HepG2 (cell line): ENCODE measurements around the gene ERVMER34-1. TPM values are rescaled to one million over a fixed set of nuclear protein-coding genes. Genes with fewer than 3 reads are reported as not detected.
A peak's percentile ranks its signal among the peaks of the same experiment; 100 is the strongest.

Experiments
- AKNA ChIP-seq: sonication (generic); formaldehyde crosslinking; IDR thresholded peaks from 2 replicates; pipeline ENCODE4 v1.4.0; 2020; ENCODE audit warnings: missing genetic modification reagents, borderline replicate concordance
- ATF4 ChIP-seq, 2 experiments: fragments of 450-650 bp in 1 of 2; sonication (generic) in 1 of 2; formaldehyde crosslinking; IDR thresholded peaks; 2 replicates each; pipeline versions ENCODE4 v1.5.0 to v1.8.0; 2020 to 2022; ENCODE audit warnings: mild to moderate bottlenecking in 1 of 2, missing genetic modification reagents in 1 of 2
- HNRNPLL ChIP-seq: fragments of 200-400 bp; formaldehyde crosslinking; IDR thresholded peaks from 2 replicates; pipeline ENCODE4 v1.6.1; 2017; ENCODE audit warnings: mild to moderate bottlenecking, low read depth, low read length; ENCODE audit not compliant: poor library complexity, severe bottlenecking
- MAF1 ChIP-seq: sonication (generic); formaldehyde crosslinking; IDR thresholded peaks from 2 replicates; pipeline ENCODE4 v1.5.0; 2020; ENCODE audit warnings: missing genetic modification reagents, borderline replicate concordance
- MAFG ChIP-seq: sonication (generic); formaldehyde crosslinking; IDR thresholded peaks from 2 replicates; pipeline ENCODE4 v1.5.1; 2020; ENCODE audit warnings: mild to moderate bottlenecking, missing genetic modification reagents
- MTA3 ChIP-seq: sonication (generic); formaldehyde crosslinking; IDR thresholded peaks from 2 replicates; pipeline ENCODE4 v1.4.0; 2020; ENCODE audit warnings: missing genetic modification reagents
- NR2F6 ChIP-seq, 2 experiments: IDR thresholded peaks; 2 replicates each; pipeline ENCODE4 v1.6.1; 2016; ENCODE audit warnings: antibody characterized with exemption in 1 of 2, mild to moderate bottlenecking in 1 of 2
- RARG ChIP-seq: sonication (generic); formaldehyde crosslinking; IDR thresholded peaks from 2 replicates; pipeline ENCODE4 v1.4.0; 2020; ENCODE audit warnings: low read depth, mild to moderate bottlenecking, missing genetic modification reagents
- RCOR2 ChIP-seq: IDR thresholded peaks from 2 replicates; pipeline ENCODE4 v1.6.1; 2016; ENCODE audit warnings: missing biosample characterization, missing genetic modification reagents
- SNAI1 ChIP-seq: sonication (generic); formaldehyde crosslinking; IDR thresholded peaks from 2 replicates; pipeline ENCODE4 v1.5.0; 2020; ENCODE audit warnings: mild to moderate bottlenecking, missing genetic modification reagents, borderline replicate concordance
- YEATS4 ChIP-seq: sonication (generic); formaldehyde crosslinking; IDR thresholded peaks from 2 replicates; pipeline ENCODE4 v1.4.0; 2020; ENCODE audit warnings: missing genetic modification reagents, borderline replicate concordance
- ZMAT3 ChIP-seq: sonication (generic); formaldehyde crosslinking; conservative IDR thresholded peaks from 2 replicates; pipeline ENCODE4 v1.7.0; 2021; ENCODE audit warnings: missing genetic modification reagents
- ZNF569 ChIP-seq: sonication (generic); formaldehyde crosslinking; IDR thresholded peaks from 2 replicates; pipeline ENCODE4 v1.5.0; 2020; ENCODE audit warnings: mild to moderate bottlenecking, missing genetic modification reagents, moderate library complexity, borderline replicate concordance
- ZNF605 ChIP-seq: sonication (generic); formaldehyde crosslinking; IDR thresholded peaks from 2 replicates; pipeline ENCODE4 v1.8.0; 2022; ENCODE audit warnings: mild to moderate bottlenecking, missing genetic modification reagents
- ZNF607 ChIP-seq: sonication (generic); formaldehyde crosslinking; IDR thresholded peaks from 2 replicates; pipeline ENCODE4 v1.5.1; 2020; ENCODE audit warnings: missing genetic modification reagents, mild to moderate bottlenecking, borderline replicate concordance
- ZNF737 ChIP-seq: sonication (generic); formaldehyde crosslinking; IDR thresholded peaks from 2 replicates; pipeline ENCODE4 v1.5.0; 2020; ENCODE audit warnings: missing genetic modification reagents, mild to moderate bottlenecking, borderline replicate concordance
- ZNF782 ChIP-seq: sonication (generic); formaldehyde crosslinking; IDR thresholded peaks from 2 replicates; pipeline ENCODE4 v1.4.0; 2020; ENCODE audit warnings: missing genetic modification reagents, mild to moderate bottlenecking, borderline replicate concordance
- ZSCAN20 ChIP-seq: sonication (generic); formaldehyde crosslinking; IDR thresholded peaks from 2 replicates; pipeline ENCODE4 v1.4.0; 2020; ENCODE audit warnings: missing genetic modification reagents, mild to moderate bottlenecking, borderline replicate concordance
- polyA plus RNA-seq, 8 experiments: library from polyadenylated mRNA; depleted of rRNA in 3 of 8; stranded (reverse) in 7 of 8; unstranded in 1 of 8; fragments of >200 nt; fragmentation: Illumina TruSeq in 4 of 8; extraction: Trizol in 4 of 8; gene quantifications; 2 replicates each; pipeline versions ENCODE4 v1.2.1 to v1.2.3, GENCODE V29; 2011 to 2016; ENCODE audit warnings: low read depth in 4 of 8, missing spikeins in 1 of 8, mixed read lengths in 1 of 8; ENCODE audit not compliant: insufficient read depth in 1 of 8
- total RNA-seq, 5 experiments: library from RNA; depleted of rRNA; stranded (reverse); fragments of >200 nt; fragmentation: Illumina TruSeq; extraction: Trizol; gene quantifications; 2 replicates each; pipeline ENCODE4 v1.2.3, GENCODE V29; 2016; ENCODE audit warnings: low read depth in 1 of 5
- TF ChIP-seq, protein P1 (sequence below): IDR thresholded peaks from 2 replicates; pipeline ENCODE4 v1.6.1; 2018; ENCODE audit warnings: missing genetic modification reagents

Gene ERVMER34-1
- total and polyA plus RNA-seq, 2 of the 13 experiments (the other 11 are each of a cell fraction or from before 2014, with no cell fraction given) = 0.04 to 0.35 TPM

- no peak for TF ChIP-seq MAF1 (CRISPR knock-in tag)
- no peak for TF ChIP-seq RCOR2
- TF ChIP-seq ZMAT3 (CRISPR knock-in tag) = no peak
- no peak for TF ChIP-seq ZNF782 (CRISPR knock-in tag)
- TF ChIP-seq MTA3 (CRISPR knock-in tag) = no peak
- TF ChIP-seq ATF4 (CRISPR knock-in tag; IDR thresholded peaks at IDR 0.05) = 0 out of 4 replicates have a peak, but pooled peaks of 1 of the 2 experiments have one; percentile 6
- no peak for TF ChIP-seq ZNF737 (CRISPR knock-in tag)
- no peak for TF ChIP-seq ZNF569
- TF ChIP-seq, protein P1, sequence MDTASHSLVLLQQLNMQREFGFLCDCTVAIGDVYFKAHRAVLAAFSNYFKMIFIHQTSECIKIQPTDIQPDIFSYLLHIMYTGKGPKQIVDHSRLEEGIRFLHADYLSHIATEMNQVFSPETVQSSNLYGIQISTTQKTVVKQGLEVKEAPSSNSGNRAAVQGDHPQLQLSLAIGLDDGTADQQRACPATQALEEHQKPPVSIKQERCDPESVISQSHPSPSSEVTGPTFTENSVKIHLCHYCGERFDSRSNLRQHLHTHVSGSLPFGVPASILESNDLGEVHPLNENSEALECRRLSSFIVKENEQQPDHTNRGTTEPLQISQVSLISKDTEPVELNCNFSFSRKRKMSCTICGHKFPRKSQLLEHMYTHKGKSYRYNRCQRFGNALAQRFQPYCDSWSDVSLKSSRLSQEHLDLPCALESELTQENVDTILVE (CRISPR knock-in tag) = no peak
- TF ChIP-seq ZNF605 (CRISPR knock-in tag) = no peak
- TF ChIP-seq AKNA = no peak
- TF ChIP-seq HNRNPLL = peak; percentile 55
- TF ChIP-seq SNAI1 = no peak
- peak; percentile 39; the same call in 1 of the 2 replicates for TF ChIP-seq YEATS4 (CRISPR knock-in tag)
- TF ChIP-seq RARG (CRISPR knock-in tag) = no peak
- no peak for TF ChIP-seq MAFG (CRISPR knock-in tag)
- no peak for TF ChIP-seq NR2F6 (IDR thresholded peaks at IDR 0.05)
- TF ChIP-seq NR2F6 (CRISPR knock-in tag; IDR thresholded peaks at IDR 0.05) = no peak
- no peak for TF ChIP-seq ZSCAN20
- TF ChIP-seq ZNF607 (CRISPR knock-in tag) = no peak
Measured at GRCh38 chr4:52721968-52722815, 29.0 kb downstream of the ERVMER34-1 start (continued).
